ENCODE measurements around the gene CMBL. TPM values are rescaled to one million over a fixed set of nuclear protein-coding genes. Genes with fewer than 3 reads are reported as not detected.

The CMBL gene
- total and polyA plus RNA-seq, 2 of the 13 experiments (the other 11 are each of a cell fraction or from before 2014, with no cell fraction given) = 11.5 to 17.0 TPM

DNA sequence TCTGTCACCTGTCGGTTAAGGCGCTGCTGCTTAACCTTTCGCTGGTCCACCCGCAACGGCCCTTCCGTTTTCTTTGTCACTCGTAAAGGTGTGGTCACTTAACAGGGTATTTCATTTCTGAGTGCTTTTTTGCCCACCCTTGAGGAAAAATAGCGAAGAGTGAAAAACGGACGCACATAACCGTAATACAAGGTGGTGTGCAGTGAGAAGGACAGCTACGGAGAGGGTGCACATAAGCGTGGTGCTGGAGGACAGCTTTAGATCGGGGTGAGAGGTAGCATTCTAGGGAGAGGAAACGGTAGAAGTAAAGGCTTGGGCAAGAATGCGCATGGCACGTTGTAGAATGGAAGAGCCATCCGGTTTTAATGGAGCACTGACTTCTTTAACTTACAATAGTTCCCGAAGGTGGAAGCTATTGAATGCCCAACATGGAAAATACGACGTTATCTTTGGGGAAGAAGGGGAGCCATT is 56.9 kb downstream of the CMBL start (continued):
- no peak for TF ChIP-seq ZNF264 (CRISPR knock-in tag; IDR thresholded peaks at IDR 0.05)
- TF ChIP-seq, protein P1, sequence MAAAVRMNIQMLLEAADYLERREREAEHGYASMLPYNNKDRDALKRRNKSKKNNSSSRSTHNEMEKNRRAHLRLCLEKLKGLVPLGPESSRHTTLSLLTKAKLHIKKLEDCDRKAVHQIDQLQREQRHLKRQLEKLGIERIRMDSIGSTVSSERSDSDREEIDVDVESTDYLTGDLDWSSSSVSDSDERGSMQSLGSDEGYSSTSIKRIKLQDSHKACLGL (CRISPR knock-in tag; IDR thresholded peaks at IDR 0.05) = no peak
- no peak for TF ChIP-seq ZNF441 (CRISPR knock-in tag; IDR thresholded peaks at IDR 0.05; ENCODE audit: borderline replicate concordance)
- no peak for TF ChIP-seq DNMT1 (CRISPR knock-in tag; IDR thresholded peaks at IDR 0.05)
- TF ChIP-seq, protein P2, sequence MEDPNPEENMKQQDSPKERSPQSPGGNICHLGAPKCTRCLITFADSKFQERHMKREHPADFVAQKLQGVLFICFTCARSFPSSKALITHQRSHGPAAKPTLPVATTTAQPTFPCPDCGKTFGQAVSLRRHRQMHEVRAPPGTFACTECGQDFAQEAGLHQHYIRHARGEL (CRISPR knock-in tag; IDR thresholded peaks at IDR 0.05) = no peak
- TF ChIP-seq ZFP36L1 (CRISPR knock-in tag; IDR thresholded peaks at IDR 0.05) = no peak
- no peak for TF ChIP-seq HOXA9 (CRISPR knock-in tag; IDR thresholded peaks at IDR 0.05; ENCODE audit: borderline replicate concordance)
- TF ChIP-seq, protein P3, sequence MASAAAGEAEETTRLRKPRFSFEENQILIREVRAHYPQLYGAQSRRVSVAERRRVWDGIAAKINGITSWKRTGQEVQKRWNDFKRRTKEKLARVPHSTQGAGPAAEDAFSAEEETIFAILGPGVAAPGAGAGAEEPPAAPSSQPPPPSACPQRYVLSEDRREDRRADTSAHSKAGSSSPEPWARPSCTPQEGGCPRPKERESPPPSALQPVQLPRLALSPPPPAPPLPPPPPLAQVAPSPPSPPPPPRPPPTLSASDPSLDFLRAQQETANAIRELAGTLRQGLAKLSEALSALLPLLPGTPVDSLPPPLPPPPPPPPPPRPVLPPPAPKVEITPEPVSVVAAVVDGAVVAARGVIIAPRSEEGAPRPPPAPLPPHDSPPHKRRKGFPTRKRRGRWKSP (CRISPR knock-in tag; IDR thresholded peaks at IDR 0.05) = 0 out of 2 replicates have a peak, but pooled peaks have one; percentile 3
- no peak for TF ChIP-seq MYNN (CRISPR knock-in tag; IDR thresholded peaks at IDR 0.05; ENCODE audit: low read depth)
- TF ChIP-seq, protein P4, sequence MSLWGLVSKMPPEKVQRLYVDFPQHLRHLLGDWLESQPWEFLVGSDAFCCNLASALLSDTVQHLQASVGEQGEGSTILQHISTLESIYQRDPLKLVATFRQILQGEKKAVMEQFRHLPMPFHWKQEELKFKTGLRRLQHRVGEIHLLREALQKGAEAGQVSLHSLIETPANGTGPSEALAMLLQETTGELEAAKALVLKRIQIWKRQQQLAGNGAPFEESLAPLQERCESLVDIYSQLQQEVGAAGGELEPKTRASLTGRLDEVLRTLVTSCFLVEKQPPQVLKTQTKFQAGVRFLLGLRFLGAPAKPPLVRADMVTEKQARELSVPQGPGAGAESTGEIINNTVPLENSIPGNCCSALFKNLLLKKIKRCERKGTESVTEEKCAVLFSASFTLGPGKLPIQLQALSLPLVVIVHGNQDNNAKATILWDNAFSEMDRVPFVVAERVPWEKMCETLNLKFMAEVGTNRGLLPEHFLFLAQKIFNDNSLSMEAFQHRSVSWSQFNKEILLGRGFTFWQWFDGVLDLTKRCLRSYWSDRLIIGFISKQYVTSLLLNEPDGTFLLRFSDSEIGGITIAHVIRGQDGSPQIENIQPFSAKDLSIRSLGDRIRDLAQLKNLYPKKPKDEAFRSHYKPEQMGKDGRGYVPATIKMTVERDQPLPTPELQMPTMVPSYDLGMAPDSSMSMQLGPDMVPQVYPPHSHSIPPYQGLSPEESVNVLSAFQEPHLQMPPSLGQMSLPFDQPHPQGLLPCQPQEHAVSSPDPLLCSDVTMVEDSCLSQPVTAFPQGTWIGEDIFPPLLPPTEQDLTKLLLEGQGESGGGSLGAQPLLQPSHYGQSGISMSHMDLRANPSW (CRISPR knock-in tag; IDR thresholded peaks at IDR 0.05; ENCODE audit: borderline replicate concordance) = no peak
- TF ChIP-seq ZNF354B (CRISPR knock-in tag; IDR thresholded peaks at IDR 0.05) = no peak
- TF ChIP-seq SIN3A (IDR thresholded peaks at IDR 0.05; ENCODE audit: borderline replicate concordance, low read depth, low read length) = 0 out of 2 replicates have a peak, but pooled peaks have one; percentile 9
- TF ChIP-seq ZNF607 (CRISPR knock-in tag; IDR thresholded peaks at IDR 0.05; ENCODE audit: borderline replicate concordance) = no peak; the same call in 1 of the 2 replicates
- no peak for TF ChIP-seq ERF (CRISPR knock-in tag; IDR thresholded peaks at IDR 0.05)
- no peak for TF ChIP-seq ZNF230 (CRISPR knock-in tag; IDR thresholded peaks at IDR 0.05)
- no peak for TF ChIP-seq NFRKB (IDR thresholded peaks at IDR 0.05)
- no peak for TF ChIP-seq HES4 (CRISPR knock-in tag; IDR thresholded peaks at IDR 0.05; ENCODE audit: borderline replicate concordance)
- TF ChIP-seq KDM5A (IDR thresholded peaks at IDR 0.05; ENCODE audit: borderline replicate concordance, low read length) = peak; percentile 10; the same call in 1 of the 2 replicates
- TF ChIP-seq PAF1 (CRISPR knock-in tag; IDR thresholded peaks at IDR 0.05) = no peak
- TF ChIP-seq, protein P5, sequence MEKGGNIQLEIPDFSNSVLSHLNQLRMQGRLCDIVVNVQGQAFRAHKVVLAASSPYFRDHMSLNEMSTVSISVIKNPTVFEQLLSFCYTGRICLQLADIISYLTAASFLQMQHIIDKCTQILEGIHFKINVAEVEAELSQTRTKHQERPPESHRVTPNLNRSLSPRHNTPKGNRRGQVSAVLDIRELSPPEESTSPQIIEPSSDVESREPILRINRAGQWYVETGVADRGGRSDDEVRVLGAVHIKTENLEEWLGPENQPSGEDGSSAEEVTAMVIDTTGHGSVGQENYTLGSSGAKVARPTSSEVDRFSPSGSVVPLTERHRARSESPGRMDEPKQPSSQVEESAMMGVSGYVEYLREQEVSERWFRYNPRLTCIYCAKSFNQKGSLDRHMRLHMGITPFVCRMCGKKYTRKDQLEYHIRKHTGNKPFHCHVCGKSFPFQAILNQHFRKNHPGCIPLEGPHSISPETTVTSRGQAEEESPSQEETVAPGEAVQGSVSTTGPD (CRISPR knock-in tag; IDR thresholded peaks at IDR 0.05) = no peak
- TF ChIP-seq FOXC1 (CRISPR knock-in tag; IDR thresholded peaks at IDR 0.05; ENCODE audit: borderline replicate concordance) = no peak
- TF ChIP-seq ZNF572 (CRISPR knock-in tag; IDR thresholded peaks at IDR 0.05) = 0 out of 2 replicates have a peak, but pooled peaks have one; percentile 4
- TF ChIP-seq ARID2 (CRISPR knock-in tag; IDR thresholded peaks at IDR 0.05; ENCODE audit: borderline replicate concordance) = no peak
- no peak; the same call in 1 of the 2 replicates for TF ChIP-seq POLR2AphosphoS5 (IDR thresholded peaks at IDR 0.05; ENCODE audit: low read depth, low read length)
- TF ChIP-seq ZEB1 (IDR thresholded peaks at IDR 0.05; ENCODE audit: insufficient replicate concordance, low read depth) = no peak
- no peak for TF ChIP-seq ZNF296 (CRISPR knock-in tag; conservative IDR thresholded peaks at IDR 0.05)

Measured in HepG2 (cell line).